ENCODE measurements around the gene NPHS1. TPM values are rescaled to one million over a fixed set of nuclear protein-coding genes. Genes with fewer than 3 reads are reported as not detected.

Gene NPHS1
- total and polyA plus RNA-seq, 12 donors = 0.31 TPM; not detected in 11

- H3K9me3 ChIP-seq (replicated peaks in 1 of 3) = no peaks in the 10 kb centered on the region
- TF ChIP-seq POLR2A (IDR thresholded peaks at IDR 0.05) (no peak), CTCF (IDR thresholded peaks at IDR 0.05) (no peak)
- no peak for DNase-seq
- H3K27ac ChIP-seq = no peak overlapping the region
- intact Hi-C loops (cut with DNase I) = no loop called here
- no peaks in the 10 kb centered on the region for H3K36me3 ChIP-seq (replicated peaks in 1 of 2)
- WGBS, 4 donors = 66 to 73% (median 69%) methylated on average over 13 to 18 of the region's 18 CpGs; no CpG with 5 or more reads in 1 of the 4 donors
- no peaks in the 10 kb centered on the region for H3K4me1 ChIP-seq (replicated peaks in 1 of 2)
- H3K27me3 ChIP-seq = peaks cover 7% of the 10 kb centered on the region
- no peak overlapping the region for H3K4me3 ChIP-seq
Observed at GRCh38 chr19:35830986-35831385, 21.3 kb downstream of the NPHS1 start.

- WGBS, 4 donors = 9 to 18% (median 13%) methylated on average over 8 to 12 of the region's 12 CpGs
- DNase-seq = peak; percentile 53 to 79 (median 70)
- intact Hi-C loops (cut with DNase I) = no loop called here
Observed at GRCh38 chr19:35828692-35829301, 23.5 kb downstream of the NPHS1 start.

GRCh38 chr19:35824150-35824549 is 28.2 kb downstream of the NPHS1 start:
- H3K4me1 ChIP-seq (replicated peaks in 1 of 2) = no peaks in the 10 kb centered on the region
- no peak overlapping the region for H3K27ac ChIP-seq
- DNase-seq = no peak
- H3K9me3 ChIP-seq (replicated peaks in 1 of 3) = no peaks in the 10 kb centered on the region
- no peaks in the 10 kb centered on the region for H3K36me3 ChIP-seq (replicated peaks in 1 of 2)
- no peak overlapping the region for H3K4me3 ChIP-seq
- peaks cover 5% of the 10 kb centered on the region for H3K27me3 ChIP-seq
- WGBS, 4 donors = 73 to 85% (median 77%) methylated on average over 5 of the region's 5 CpGs
- intact Hi-C loops (cut with DNase I) = no loop called here
- TF ChIP-seq CTCF (IDR thresholded peaks at IDR 0.05) (no peak), POLR2A (IDR thresholded peaks at IDR 0.05) (no peak)

More at GRCh38 chr19:35828692-35829301, 23.5 kb downstream of the NPHS1 start:
- no peaks in the 10 kb centered on the region for H3K9me3 ChIP-seq (replicated peaks in 1 of 3)
- peaks cover 11% of the 10 kb centered on the region for H3K27me3 ChIP-seq
- no peaks in the 10 kb centered on the region for H3K4me1 ChIP-seq (replicated peaks in 1 of 2)
- no peak for TF ChIP-seq CTCF (IDR thresholded peaks at IDR 0.05)
- no peak for TF ChIP-seq POLR2A (IDR thresholded peaks at IDR 0.05)
- H3K27ac ChIP-seq = no peak overlapping the region
- no peaks in the 10 kb centered on the region for H3K36me3 ChIP-seq (replicated peaks in 1 of 2)
- no peak overlapping the region for H3K4me3 ChIP-seq

GRCh38 chr19:35822579-35822978 is 29.7 kb downstream of the NPHS1 start:
- intact Hi-C loops (cut with DNase I) = no loop called here

More at GRCh38 chr19:35822579-35822978, 29.7 kb downstream of the NPHS1 start:
- Histone ChIP-seq H3K4me3 (no peak overlapping the region), H3K4me1 (replicated peaks in 1 of 2) (no peaks in the 10 kb centered on the region), H3K36me3 (replicated peaks in 1 of 2) (no peaks in the 10 kb centered on the region), H3K27ac (no peak overlapping the region), H3K27me3 (peaks cover 5% of the 10 kb centered on the region), H3K9me3 (replicated peaks in 1 of 3) (no peaks in the 10 kb centered on the region)
- DNase-seq = no peak
- TF ChIP-seq CTCF (IDR thresholded peaks at IDR 0.05) = no peak
- TF ChIP-seq POLR2A (IDR thresholded peaks at IDR 0.05) = no peak
- WGBS, 4 donors = 51 to 81% (median 64%) methylated on average over 3 of the region's 3 CpGs

Data from adrenal gland (tissue), 12 donors.